GM18508 (cell line): ENCODE results near the gene VEPH1.

Source experiments
- ATAC-seq: cut with Tn5 transposase; IDR thresholded peaks from one replicate; pipeline ENCODE4 v1.9.1; 2021; ENCODE audit warnings: moderate number of reproducible peaks; ENCODE audit not compliant: insufficient read depth, unreplicated experiment

The VEPH1 gene

GRCh38 chr3:157438194-157438730 is 65.0 kb downstream of the VEPH1 start:
- no peak for ATAC-seq

- no peak for ATAC-seq
These were observed 66.5 kb downstream of the VEPH1 start, which contains the start of gene PTX3 for GRCh38 chr3:157436583-157437291. PTX3 (plus strand) TSS chr3:157436850; CDS start chr3:157436934, 84 bp downstream.

GRCh38 chr3:157429708-157430107 is 73.5 kb downstream of the VEPH1 start:
- ATAC-seq = no peak

GRCh38 chr3:157428853-157429252 is 74.4 kb downstream of the VEPH1 start:
- ATAC-seq = no peak

- no peak for ATAC-seq
These were observed 75.3 kb downstream of the VEPH1 start for GRCh38 chr3:157427901-157428300.

- ATAC-seq = no peak
These were observed 79.9 kb downstream of the VEPH1 start for GRCh38 chr3:157423337-157423736.

- ATAC-seq = no peak
These were observed 82.5 kb downstream of the VEPH1 start for GRCh38 chr3:157420606-157421130.

- ATAC-seq = no peak
These were observed 85.1 kb downstream of the VEPH1 start for GRCh38 chr3:157418104-157418503.

- ATAC-seq = no peak
These were observed 86.0 kb downstream of the VEPH1 start for GRCh38 chr3:157417247-157417646.

GRCh38 chr3:157416347-157417087 is 86.7 kb downstream of the VEPH1 start:
- ATAC-seq = no peak

- no peak for ATAC-seq
These were observed 88.4 kb downstream of the VEPH1 start for GRCh38 chr3:157414861-157415260.

- ATAC-seq = no peak
These were observed 90.8 kb downstream of the VEPH1 start for GRCh38 chr3:157412323-157412855.

GRCh38 chr3:157410945-157411344 is 92.3 kb downstream of the VEPH1 start:
- ATAC-seq = no peak

- no peak for ATAC-seq
These were observed 93.7 kb downstream of the VEPH1 start for GRCh38 chr3:157409516-157409915.

GRCh38 chr3:157408499-157409149 is 94.6 kb downstream of the VEPH1 start:
- no peak for ATAC-seq

- ATAC-seq = no peak
These were observed 95.4 kb downstream of the VEPH1 start for GRCh38 chr3:157407769-157408168.

GRCh38 chr3:157406394-157406793 is 96.8 kb downstream of the VEPH1 start:
- ATAC-seq = no peak

GRCh38 chr3:157405457-157405856 is 97.8 kb downstream of the VEPH1 start:
- ATAC-seq = no peak

- ATAC-seq = no peak
These were observed 98.8 kb downstream of the VEPH1 start for GRCh38 chr3:157404381-157404780.

- ATAC-seq = no peak
These were observed 104.6 kb downstream of the VEPH1 start for GRCh38 chr3:157398598-157398997.
